NCI-H146 treated with DMSO at 0.1 percent for 48 hours (cell line): ENCODE measurements around the gene PHC1.

Source experiments
- DNase-seq: peaks from one replicate; lab custom pipeline; 2025; ENCODE audit not compliant: unreplicated experiment; lab: John Stamatoyannopoulos, UW

The PHC1 gene

GRCh38 chr12:8949342-8950220 is 35.3 kb downstream of the PHC1 start, which contains the start of gene M6PR:
TSS of gene M6PR (minus strand) at chr12:8949645. CDS start at chr12:8946404, 3,241 bp downstream.
- DNase-seq: peak; percentile 100

- DNase-seq: no peak
These were observed 35.9 kb downstream of the PHC1 start for GRCh38 chr12:8950221-8950527.

GRCh38 chr12:8950702-8951478 is 36.6 kb downstream of the PHC1 start:
- no peak for DNase-seq

GRCh38 chr12:8951744-8952143 is 37.4 kb downstream of the PHC1 start:
- DNase-seq: no peak

GRCh38 chr12:8953773-8954402 is 39.6 kb downstream of the PHC1 start:
- DNase-seq: no peak

- no peak for DNase-seq
These were observed 41.8 kb downstream of the PHC1 start for GRCh38 chr12:8956073-8956472.

GRCh38 chr12:8956772-8957171 is 42.5 kb downstream of the PHC1 start:
- no peak for DNase-seq

GRCh38 chr12:8957561-8957960 is 43.3 kb downstream of the PHC1 start:
- no peak for DNase-seq

- DNase-seq: no peak
These were observed 43.8 kb downstream of the PHC1 start for GRCh38 chr12:8958066-8958465.

GRCh38 chr12:8960176-8960575 is 45.9 kb downstream of the PHC1 start:
- no peak for DNase-seq

- DNase-seq: no peak
These were observed 54.5 kb downstream of the PHC1 start for GRCh38 chr12:8968761-8969160.

- no peak for DNase-seq
These were observed 55.6 kb downstream of the PHC1 start for GRCh38 chr12:8969861-8970411.

- DNase-seq: no peak
These were observed 56.1 kb downstream of the PHC1 start for GRCh38 chr12:8970432-8970831.

- no peak for DNase-seq
These were observed 65.8 kb downstream of the PHC1 start for GRCh38 chr12:8980137-8980536.

GRCh38 chr12:8985213-8985754 is 71.0 kb downstream of the PHC1 start:
- DNase-seq: no peak

GRCh38 chr12:8987163-8987562 is 72.9 kb downstream of the PHC1 start:
- no peak for DNase-seq

GRCh38 chr12:8987685-8988084 is 73.4 kb downstream of the PHC1 start:
- DNase-seq: no peak

GRCh38 chr12:8989413-8989812 is 75.1 kb downstream of the PHC1 start, which contains the start of gene KLRG1:
TSS of gene KLRG1 (plus strand) at chr12:8989546. CDS start at chr12:8989636, 90 bp downstream.
- DNase-seq: no peak
